NCI-H187 (cell line): Measurements from ENCODE around the gene BCL11B.

Source experiments
- DNase-seq, 2 experiments: peaks; one replicate each; lab custom pipeline; 2025; lab: John Stamatoyannopoulos, UW

The BCL11B gene

GRCh38 chr14:99137001-99137700 lies 134.8 kb downstream of the BCL11B start:
- DNase-seq, result no peak

DNA sequence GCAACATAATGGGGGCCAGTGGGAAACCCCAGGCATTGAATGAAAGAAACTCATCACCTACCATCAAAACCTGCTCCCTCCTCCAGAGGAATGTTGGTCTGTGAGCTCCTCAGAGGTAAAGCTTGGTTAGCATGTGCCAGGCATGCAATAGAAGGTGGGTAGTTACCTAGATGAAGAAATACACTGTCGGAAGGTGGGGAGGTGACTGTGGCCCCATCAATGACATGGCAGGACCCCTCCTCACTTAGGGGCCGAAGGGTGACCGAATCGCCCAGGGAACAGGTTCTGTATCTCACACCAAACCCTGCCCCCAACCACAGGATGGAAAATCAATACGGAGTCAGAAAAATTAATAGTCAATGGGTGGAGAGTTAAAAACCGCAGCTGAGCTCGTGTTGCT lies 135.6 kb downstream of the BCL11B start:
- no peak for DNase-seq

DNA sequence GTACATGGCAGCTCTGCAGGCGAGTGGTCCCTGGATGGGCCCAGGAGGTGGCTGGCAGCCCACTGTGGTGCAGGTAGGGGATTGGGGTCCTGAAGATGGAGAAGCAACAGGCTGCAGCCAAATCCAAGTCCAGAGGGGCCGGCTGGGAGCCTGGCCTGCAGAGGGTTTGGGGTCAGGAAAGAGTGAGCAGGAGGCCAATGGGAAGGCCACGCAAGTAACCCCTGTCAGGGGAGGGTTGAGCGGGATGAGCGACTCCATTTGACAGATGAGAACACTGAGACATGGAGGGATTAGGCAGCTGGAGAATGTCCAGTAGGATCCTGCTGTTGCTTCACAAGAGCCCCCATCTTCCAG lies 136.0 kb downstream of the BCL11B start:
- no peak for DNase-seq

- DNase-seq, result no peak
Measured at GRCh38 chr14:99134516-99135046, 137.4 kb downstream of the BCL11B start.

DNA sequence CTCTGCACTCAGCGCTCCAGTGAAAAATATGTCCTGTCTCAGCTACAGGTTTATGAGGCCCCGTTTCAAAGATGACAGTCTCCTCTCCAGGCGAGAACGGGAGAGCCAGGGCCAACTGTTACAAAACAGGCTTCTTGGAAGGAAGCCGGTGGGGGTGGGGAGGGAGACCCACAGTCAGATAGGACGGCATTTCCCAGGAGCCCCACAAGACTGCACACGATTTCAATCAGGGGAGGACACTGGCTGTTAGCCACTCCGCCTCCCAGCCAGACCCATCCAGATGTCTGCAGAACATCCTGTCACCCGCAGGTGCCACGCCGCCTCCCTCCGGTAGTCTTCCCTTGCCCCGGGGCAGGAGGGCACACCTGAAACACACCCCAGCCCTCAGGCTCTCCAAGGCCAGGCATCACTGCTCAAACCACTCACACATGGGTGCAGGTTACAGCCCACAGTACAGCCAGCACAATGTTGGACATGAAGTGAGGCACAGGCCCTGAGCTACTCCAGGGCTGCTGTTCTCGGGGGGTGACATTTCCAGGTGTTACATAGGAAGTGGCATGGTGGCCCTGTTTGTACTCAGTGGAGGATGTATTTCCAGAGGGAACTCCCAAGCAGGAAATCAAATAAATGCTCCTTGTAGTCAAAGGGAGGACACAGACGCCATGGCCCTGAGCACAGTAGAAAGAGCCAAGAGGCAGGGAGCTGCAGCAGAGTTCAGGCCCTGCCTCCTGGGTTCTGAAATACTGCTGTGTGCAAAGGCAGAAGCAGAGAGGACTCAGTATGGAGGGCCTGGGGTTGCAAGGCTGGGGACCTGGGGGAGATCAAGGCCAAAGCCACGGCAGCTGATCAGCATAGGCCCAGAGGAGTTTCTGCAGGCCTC lies 138.1 kb downstream of the BCL11B start:
- no peak for DNase-seq

- DNase-seq, result no peak
Measured at GRCh38 chr14:99132821-99133635, 139.0 kb downstream of the BCL11B start.

- DNase-seq, result no peak
Measured at GRCh38 chr14:99131632-99132271, 140.2 kb downstream of the BCL11B start.

DNA sequence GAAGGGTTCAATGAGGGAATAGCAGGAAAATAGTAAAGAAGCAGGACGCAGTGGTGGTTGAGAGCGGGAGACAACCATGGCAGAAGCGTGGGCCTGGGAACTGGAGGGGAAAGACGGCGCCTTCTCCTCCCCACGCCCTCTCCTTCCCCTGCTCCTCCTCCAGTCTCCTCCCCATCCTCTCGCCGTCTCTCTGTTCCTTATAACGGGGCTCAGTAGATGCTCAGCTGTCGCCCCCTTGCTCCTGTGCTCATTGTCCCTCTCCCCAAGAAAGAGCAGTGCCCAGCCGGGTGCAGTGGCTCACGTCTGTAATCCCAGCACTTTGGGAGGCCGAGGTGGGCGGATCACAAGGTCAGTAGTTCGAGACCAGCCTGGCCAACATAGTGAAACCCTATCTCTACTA lies 142.0 kb downstream of the BCL11B start:
- no peak for DNase-seq

GRCh38 chr14:99129211-99129696 lies 142.7 kb downstream of the BCL11B start:
- no peak for DNase-seq

GRCh38 chr14:99128185-99128584 lies 143.8 kb downstream of the BCL11B start:
- DNase-seq, result no peak

DNA sequence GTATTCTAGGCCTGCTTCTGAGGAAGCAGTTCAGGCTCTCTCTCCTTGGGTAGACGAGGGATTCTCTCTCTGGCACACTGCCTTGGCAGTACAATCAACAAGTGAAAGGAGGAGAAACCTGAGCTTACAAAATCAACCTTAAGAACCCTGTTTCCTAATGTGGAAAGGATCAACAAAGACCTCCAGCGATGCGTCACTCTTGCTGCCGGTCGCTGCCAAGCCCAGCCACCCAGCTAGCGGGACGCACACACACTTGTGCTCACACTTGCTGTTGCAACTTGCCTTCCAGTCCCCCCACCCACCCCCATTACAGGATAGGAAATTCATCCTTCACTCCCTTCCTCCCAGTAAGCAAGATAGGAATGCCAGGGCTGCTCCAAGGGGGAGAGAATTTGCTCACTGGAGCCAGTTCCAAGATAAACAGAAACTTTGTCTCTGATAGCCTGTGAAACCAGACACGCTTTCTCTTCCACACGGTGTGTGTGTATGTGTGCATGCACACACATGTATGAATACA lies 144.3 kb downstream of the BCL11B start:
- no peak for DNase-seq

- DNase-seq, result no peak
Measured at GRCh38 chr14:99125616-99126431, 146.2 kb downstream of the BCL11B start.

GRCh38 chr14:99125113-99125512 lies 146.9 kb downstream of the BCL11B start:
- DNase-seq, result no peak

GRCh38 chr14:99124482-99125105 lies 147.4 kb downstream of the BCL11B start:
- no peak for DNase-seq

DNA sequence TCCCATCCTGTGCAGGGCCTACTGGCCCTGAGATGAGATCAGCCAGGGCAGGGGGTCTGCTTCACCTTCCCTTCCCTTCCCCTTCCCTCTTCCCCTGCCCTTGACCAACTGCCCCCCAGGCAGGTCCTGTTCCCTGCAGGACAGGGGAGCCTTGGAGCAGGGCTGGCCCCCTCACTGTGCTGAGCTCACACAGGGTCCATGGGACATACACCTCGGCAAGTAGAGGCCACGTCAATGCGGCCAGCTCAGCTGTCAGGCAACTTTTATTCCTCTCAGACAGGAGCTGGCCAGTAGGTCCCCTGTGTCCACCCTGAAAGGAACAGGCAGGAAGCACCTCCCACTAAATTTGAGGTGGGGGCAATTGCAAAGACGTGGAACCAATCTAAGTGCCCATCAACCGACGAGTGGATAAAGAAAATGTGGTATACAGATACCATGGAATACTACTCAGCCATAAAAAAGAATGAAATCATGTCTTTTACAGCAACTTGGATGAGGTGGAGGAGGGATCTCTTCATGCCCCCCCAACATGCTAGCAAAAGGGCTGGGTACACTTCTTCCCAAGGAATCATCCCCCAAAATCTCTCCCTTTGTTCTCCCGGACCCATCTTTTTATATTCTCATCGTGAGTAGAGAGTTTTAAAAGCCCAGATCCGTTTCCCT lies 148.7 kb downstream of the BCL11B start:
- DNase-seq, result no peak

DNA sequence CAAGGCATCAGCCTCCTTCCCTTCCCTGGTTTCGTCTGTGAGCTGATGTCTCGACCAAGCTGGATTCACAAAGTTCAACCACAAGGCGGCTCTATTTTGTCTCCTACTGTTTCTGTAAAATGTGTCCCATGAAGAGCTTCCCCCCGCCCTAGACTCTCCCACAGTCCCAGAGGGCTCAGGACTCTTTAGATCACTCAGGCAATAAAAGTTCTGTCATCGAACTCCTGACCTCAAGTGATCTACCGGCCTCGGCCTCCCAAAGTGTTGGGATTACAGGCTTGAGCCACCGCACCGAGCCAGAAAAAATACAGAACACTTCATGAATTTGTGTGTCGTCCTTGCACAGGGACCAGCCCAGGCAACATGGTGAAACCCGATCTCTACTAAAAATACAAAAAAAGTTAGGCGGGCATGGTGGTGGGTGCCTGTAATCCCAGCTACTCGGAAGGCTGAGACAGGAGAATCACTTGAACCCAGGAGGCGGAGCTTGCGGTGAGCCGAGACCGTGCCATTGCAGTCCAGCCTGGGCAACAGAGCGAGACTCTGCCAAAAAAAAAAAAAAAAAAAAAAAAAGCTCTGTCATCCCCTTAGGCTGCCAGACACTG lies 149.4 kb downstream of the BCL11B start:
- no peak for DNase-seq

- DNase-seq, result no peak
Measured at GRCh38 chr14:99121319-99121875, 150.6 kb downstream of the BCL11B start.

GRCh38 chr14:99120526-99121318 lies 151.3 kb downstream of the BCL11B start:
- no peak for DNase-seq
